OCI-LY1 (cell line): ENCODE measurements around the gene OLA1.

Experiments used
- EZH2 ChIP-seq: fragments of 200-600 bp; sonication (generic), shearing (Covaris generic); IDR thresholded peaks from 2 replicates; pipeline ENCODE4 v1.8.0; 2017; ENCODE audit warnings: borderline replicate concordance, mixed run types, mild to moderate bottlenecking, antibody characterized with exemption, low read length, moderate library complexity, mixed read lengths
- TF ChIP-seq, protein P1 (sequence below): fragments of 200-600 bp; sonication (generic), shearing (Covaris generic); IDR thresholded peaks from 2 replicates; pipeline ENCODE4 v1.5.1; 2017; ENCODE audit warnings: mild to moderate bottlenecking, antibody characterized with exemption, low read length, moderate library complexity, mixed read lengths

DNA sequence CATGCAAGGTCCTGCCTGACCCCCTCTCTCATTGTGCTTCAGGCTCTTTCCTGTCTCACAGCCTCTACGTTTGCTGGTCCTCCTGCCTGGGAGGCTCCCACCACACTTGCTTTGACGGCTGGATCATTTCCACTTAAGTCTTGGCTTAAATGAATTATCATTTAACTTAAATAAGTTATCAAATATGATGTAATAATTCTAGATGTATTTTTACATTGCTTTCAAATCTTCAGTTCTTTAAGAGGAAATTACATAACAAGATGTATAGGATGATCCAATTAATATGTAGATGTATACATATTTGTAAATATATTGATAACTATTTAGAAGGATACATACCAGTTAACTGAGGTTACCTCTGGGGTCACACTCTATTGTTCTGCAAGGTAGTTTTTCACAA is 180.5 kb downstream of the OLA1 start:
- TF ChIP-seq, protein P1, sequence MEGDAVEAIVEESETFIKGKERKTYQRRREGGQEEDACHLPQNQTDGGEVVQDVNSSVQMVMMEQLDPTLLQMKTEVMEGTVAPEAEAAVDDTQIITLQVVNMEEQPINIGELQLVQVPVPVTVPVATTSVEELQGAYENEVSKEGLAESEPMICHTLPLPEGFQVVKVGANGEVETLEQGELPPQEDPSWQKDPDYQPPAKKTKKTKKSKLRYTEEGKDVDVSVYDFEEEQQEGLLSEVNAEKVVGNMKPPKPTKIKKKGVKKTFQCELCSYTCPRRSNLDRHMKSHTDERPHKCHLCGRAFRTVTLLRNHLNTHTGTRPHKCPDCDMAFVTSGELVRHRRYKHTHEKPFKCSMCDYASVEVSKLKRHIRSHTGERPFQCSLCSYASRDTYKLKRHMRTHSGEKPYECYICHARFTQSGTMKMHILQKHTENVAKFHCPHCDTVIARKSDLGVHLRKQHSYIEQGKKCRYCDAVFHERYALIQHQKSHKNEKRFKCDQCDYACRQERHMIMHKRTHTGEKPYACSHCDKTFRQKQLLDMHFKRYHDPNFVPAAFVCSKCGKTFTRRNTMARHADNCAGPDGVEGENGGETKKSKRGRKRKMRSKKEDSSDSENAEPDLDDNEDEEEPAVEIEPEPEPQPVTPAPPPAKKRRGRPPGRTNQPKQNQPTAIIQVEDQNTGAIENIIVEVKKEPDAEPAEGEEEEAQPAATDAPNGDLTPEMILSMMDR, result no peak
- TF ChIP-seq EZH2, result no peak
